ENCODE data around the gene TMC7. TPM values are rescaled to one million over a fixed set of nuclear protein-coding genes. Genes with fewer than 3 reads are reported as not detected.

The TMC7 gene
- 10.0 TPM for total RNA-seq

DNA sequence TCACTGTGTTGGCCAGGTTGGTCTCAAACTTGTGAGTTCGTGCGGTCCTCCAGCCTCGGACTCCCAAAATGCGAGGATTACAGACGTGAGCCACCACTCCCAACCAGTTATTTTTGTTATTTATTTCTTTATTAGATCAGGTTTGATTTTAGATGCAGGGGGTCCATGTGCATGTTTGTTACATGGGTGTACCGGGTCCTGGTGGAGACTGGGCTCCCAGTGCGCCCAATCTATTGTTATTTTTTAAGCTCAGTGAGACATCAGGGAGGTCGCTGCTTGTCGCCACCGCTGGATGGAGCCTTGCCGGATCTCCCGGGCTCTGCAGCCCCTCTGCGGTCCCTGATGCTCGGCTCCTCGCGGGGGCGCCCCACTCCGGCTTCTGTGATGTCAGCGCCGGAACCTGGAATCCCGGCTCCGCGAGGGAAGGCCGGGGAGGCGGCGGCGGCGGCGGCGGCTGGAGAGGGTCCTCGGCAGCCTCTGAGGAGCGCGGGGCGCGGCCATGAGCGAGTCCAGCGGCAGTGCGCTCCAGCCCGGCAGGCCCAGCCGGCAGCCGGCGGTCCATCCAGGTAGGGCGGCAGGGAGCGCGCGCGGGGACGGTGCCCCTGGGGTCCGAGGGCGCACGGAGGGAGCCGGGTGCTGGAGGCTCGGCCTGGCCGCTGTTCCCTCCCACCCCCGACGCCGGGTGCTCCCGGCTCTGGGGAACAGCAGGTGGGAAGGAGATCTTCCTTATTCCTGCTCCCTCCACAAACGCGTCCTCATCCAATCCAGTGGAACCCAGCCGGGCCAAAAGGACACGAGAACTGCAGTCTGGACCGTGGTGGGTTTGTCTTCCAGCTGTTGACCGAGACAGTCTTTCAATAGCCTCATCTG lies at the start of gene TMC7:
TSS of gene TMC7 (plus strand) at position 370 of the 870 bp plus-strand sequence. CDS start at position 500, 130 bp downstream.
- Histone ChIP-seq H3K9me3 (no peaks in the 10 kb centered on the region), H3K27ac (peak within 1 kb of the TSS in 1 of 2 donors; percentile 67), H3K4me1 (no peaks in the 10 kb centered on the region), H3K4me3 (peak within 1 kb of the TSS; percentile 44 to 82), H3K36me3 (no peaks in the 10 kb centered on the region), H3K27me3 (no peaks in the 10 kb centered on the region)
- peak in 1 of 2 donors; percentile 84 for DNase-seq (ENCODE audit: low spot score in 2 of 2)
- TF ChIP-seq, protein P1, sequence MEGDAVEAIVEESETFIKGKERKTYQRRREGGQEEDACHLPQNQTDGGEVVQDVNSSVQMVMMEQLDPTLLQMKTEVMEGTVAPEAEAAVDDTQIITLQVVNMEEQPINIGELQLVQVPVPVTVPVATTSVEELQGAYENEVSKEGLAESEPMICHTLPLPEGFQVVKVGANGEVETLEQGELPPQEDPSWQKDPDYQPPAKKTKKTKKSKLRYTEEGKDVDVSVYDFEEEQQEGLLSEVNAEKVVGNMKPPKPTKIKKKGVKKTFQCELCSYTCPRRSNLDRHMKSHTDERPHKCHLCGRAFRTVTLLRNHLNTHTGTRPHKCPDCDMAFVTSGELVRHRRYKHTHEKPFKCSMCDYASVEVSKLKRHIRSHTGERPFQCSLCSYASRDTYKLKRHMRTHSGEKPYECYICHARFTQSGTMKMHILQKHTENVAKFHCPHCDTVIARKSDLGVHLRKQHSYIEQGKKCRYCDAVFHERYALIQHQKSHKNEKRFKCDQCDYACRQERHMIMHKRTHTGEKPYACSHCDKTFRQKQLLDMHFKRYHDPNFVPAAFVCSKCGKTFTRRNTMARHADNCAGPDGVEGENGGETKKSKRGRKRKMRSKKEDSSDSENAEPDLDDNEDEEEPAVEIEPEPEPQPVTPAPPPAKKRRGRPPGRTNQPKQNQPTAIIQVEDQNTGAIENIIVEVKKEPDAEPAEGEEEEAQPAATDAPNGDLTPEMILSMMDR (IDR thresholded peaks at IDR 0.05) = peak; percentile 47 to 81 (median 50)
- intact Hi-C loops (cut with DNase I) = loop anchor here (1.0 to 10.0 kb wide), 2 partner anchors 89 to 391 kb away; no protein-coding TSS in a partner anchor

DNA sequence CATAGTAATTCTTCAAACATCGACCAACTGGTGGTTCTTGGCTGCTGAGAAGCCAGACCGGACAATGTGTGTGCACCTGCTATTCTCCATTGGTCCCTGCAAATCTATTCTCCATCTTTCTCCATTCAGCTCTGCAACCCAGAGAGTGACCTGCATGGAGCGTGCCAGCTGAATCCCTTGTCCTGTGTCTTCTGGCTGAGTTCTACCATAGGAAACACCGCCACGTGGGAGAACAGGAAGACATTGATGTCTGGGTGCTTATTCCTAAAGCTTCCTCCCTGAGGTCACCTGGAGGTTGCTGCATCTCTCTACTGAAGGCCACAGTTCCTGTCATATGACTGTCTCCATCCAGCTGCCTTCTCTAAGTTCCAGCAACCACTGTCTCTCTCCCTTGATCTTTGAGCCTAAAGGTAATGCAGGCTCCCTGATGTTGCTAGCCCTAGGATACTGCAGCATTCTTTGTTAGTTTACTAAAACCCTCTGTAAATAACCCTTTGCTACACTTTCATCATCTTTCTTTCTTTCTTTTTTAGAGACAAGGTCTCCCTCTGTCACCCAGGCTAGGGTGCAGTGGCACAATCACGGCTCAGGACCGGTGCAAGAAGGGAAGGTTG lies 46.9 kb upstream of the TMC7 start:
- intact Hi-C loops (cut with DNase I) = no loop called here
- peak in 1 of 2 donors; percentile 54 for DNase-seq (ENCODE audit: low spot score in 2 of 2)
- Histone ChIP-seq H3K4me3 (no peak overlapping the region), H3K9me3 (no peaks in the 10 kb centered on the region), H3K4me1 (peaks cover 0 to 13% of the 10 kb centered on the region in 2 donors), H3K36me3 (no peaks in the 10 kb centered on the region), H3K27ac (no peak overlapping the region), H3K27me3 (no peaks in the 10 kb centered on the region)
- TF ChIP-seq, protein P1 (IDR thresholded peaks at IDR 0.05) = no peak

DNA sequence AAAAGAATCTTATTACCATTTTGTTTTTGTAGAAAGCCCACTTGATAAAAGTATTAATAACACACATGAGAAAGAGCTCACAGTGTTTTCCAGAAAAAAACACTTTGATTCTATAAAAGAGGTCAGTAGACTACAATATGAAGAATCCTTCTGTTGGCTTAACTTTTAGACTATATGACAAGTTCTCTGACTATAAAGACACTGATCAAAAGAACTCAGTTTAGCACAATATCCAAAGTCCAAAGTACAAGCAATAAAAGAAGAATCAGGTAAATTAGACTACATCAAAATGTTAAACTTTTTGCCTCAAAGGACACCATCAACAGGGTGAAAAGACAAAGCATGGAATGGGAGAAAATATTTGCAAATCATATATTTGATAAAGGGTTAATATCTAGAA lies 46.3 kb upstream of the TMC7 start:
- TF ChIP-seq, protein P1 (IDR thresholded peaks at IDR 0.05) = no peak
- Histone ChIP-seq H3K36me3 (no peaks in the 10 kb centered on the region), H3K27ac (no peak overlapping the region), H3K27me3 (no peaks in the 10 kb centered on the region), H3K4me3 (no peak overlapping the region), H3K9me3 (no peaks in the 10 kb centered on the region), H3K4me1 (peaks cover 0 to 8% of the 10 kb centered on the region in 2 donors)
- intact Hi-C loops (cut with DNase I) = no loop called here
- DNase-seq (ENCODE audit: low spot score in 2 of 2) = no peak

DNA sequence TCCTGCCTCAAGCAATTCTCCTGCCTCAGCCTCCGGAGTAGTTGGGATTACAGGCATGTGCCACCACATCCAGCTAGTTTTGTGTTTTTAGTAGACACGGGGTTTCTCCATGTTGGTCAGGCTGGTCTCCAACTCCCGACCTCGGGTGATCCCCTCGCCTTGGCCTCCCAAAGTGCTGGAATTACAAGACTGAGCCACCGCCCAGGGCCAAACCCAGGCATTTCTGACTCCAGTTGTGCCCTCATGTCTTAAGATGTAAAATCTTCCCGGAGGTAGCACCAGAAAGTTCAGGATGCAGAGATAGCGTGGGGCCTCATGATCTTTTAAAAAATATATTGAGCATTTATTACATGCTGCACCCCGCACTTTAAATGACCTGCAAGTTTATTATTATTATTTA lies 44.7 kb upstream of the TMC7 start:
- DNase-seq (ENCODE audit: low spot score in 2 of 2) = no peak
- Histone ChIP-seq H3K36me3 (no peaks in the 10 kb centered on the region), H3K4me1 (no peaks in the 10 kb centered on the region), H3K27me3 (no peaks in the 10 kb centered on the region), H3K9me3 (no peaks in the 10 kb centered on the region), H3K4me3 (no peak overlapping the region), H3K27ac (no peak overlapping the region)
- intact Hi-C loops (cut with DNase I) = no loop called here
- TF ChIP-seq, protein P1 (IDR thresholded peaks at IDR 0.05) = no peak

DNA sequence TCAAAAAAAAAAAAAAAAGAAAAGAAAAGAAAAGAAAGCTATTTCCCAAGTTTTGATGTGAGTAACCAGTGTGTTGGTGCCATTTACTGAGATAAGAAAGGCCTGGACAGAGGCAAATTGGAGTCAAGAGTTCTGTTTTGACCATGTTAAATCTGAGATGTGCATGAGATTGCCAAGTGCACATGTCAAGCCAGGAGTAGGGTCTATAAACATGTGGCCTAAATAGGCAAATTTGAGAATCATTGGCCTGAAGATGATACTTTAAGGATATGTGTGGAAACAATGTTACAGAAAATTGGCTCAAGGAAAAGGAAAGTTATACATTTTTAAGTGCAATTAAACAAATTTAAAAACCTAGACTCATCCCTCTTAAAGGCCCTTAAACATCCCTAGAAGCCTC lies 42.3 kb upstream of the TMC7 start:
- no peak for DNase-seq (ENCODE audit: low spot score in 2 of 2)
- no peaks in the 10 kb centered on the region for H3K36me3 ChIP-seq

More for the DNA sequence above, 42.3 kb upstream of the TMC7 start:
- intact Hi-C loops (cut with DNase I) = no loop called here
- Histone ChIP-seq H3K4me3 (no peak overlapping the region), H3K27ac (no peak overlapping the region), H3K27me3 (no peaks in the 10 kb centered on the region), H3K4me1 (peaks cover 0 to 4% of the 10 kb centered on the region in 2 donors), H3K9me3 (no peaks in the 10 kb centered on the region)
- TF ChIP-seq, protein P1 (IDR thresholded peaks at IDR 0.05) = no peak

Data from ascending aorta (tissue), 2 donors.